GM18909 (cell line): ENCODE measurements around the gene MNDA.
A peak's percentile ranks its signal among the peaks of the same experiment; 100 is the strongest.

Experiments used
- ATAC-seq: cut with Tn5 transposase; IDR thresholded peaks from one replicate; pipeline ENCODE4 v1.9.1; 2021; ENCODE audit warnings: mild to moderate bottlenecking; ENCODE audit not compliant: unreplicated experiment, poor library complexity

MNDA gene

GRCh38 chr1:158830904-158831507, at the start of gene MNDA:
MNDA (plus strand) TSS chr1:158831351; CDS start chr1:158842154, 10,803 bp downstream.
- ATAC-seq: peak; percentile 94

- ATAC-seq: peak; percentile 53
These were observed 37.5 kb upstream of the MNDA start for GRCh38 chr1:158793604-158794003.

- ATAC-seq: no peak
These were observed 36.9 kb upstream of the MNDA start for GRCh38 chr1:158794247-158794646.

- ATAC-seq: no peak
These were observed 32.6 kb upstream of the MNDA start for GRCh38 chr1:158798531-158798930.

GRCh38 chr1:158799689-158800088, 31.5 kb upstream of the MNDA start:
- ATAC-seq: no peak

GRCh38 chr1:158800526-158800925, 30.6 kb upstream of the MNDA start:
- no peak for ATAC-seq

GRCh38 chr1:158801396-158801795, 29.8 kb upstream of the MNDA start:
- ATAC-seq: no peak

- no peak for ATAC-seq
These were observed 27.5 kb upstream of the MNDA start for GRCh38 chr1:158803678-158804077.

- no peak for ATAC-seq
These were observed 24.1 kb upstream of the MNDA start for GRCh38 chr1:158806916-158807536.

- no peak for ATAC-seq
These were observed 21.9 kb upstream of the MNDA start for GRCh38 chr1:158809256-158809655.

- ATAC-seq: no peak
These were observed 21.3 kb upstream of the MNDA start for GRCh38 chr1:158809862-158810261.

- no peak for ATAC-seq
These were observed 20.8 kb upstream of the MNDA start for GRCh38 chr1:158810311-158810710.

- ATAC-seq: no peak
These were observed 18.8 kb upstream of the MNDA start for GRCh38 chr1:158812336-158812735.

- ATAC-seq: no peak
These were observed 18.0 kb upstream of the MNDA start for GRCh38 chr1:158813164-158813563.

- ATAC-seq: no peak
These were observed 16.2 kb upstream of the MNDA start for GRCh38 chr1:158814970-158815369.

- no peak for ATAC-seq
These were observed 12.6 kb upstream of the MNDA start for GRCh38 chr1:158818560-158818959.

GRCh38 chr1:158818975-158819431, 12.1 kb upstream of the MNDA start:
- no peak for ATAC-seq

- ATAC-seq: no peak
These were observed 11.4 kb upstream of the MNDA start for GRCh38 chr1:158819461-158820443.

GRCh38 chr1:158821723-158822122, 9.4 kb upstream of the MNDA start:
- no peak for ATAC-seq

GRCh38 chr1:158830074-158830677, 975 bp upstream of the MNDA start:
- peak; percentile 69 for ATAC-seq

GRCh38 chr1:158833264-158833663, 2.1 kb downstream of the MNDA start:
- no peak for ATAC-seq
